Limb (tissue), 2 donors: ENCODE results near the gene C12orf76.
A peak's percentile ranks its signal among the peaks of the same experiment; 100 is the strongest.
"Not testable (repeated sequence)": the region's sequence is repeated elsewhere in the genome, so short reads cannot be mapped to it uniquely, and the experiment has no call there.

ENCODE experiments used
- DNase-seq, 2 donors: peaks; one replicate each; pipeline ENCODE4 v3.0.0-alpha.2; 2016; ENCODE audit errors: extremely low spot score in 2 of 2

C12orf76 gene

GRCh38 chr12:110048242-110049027 lies at the start of gene C12orf76:
Gene C12orf76 (minus strand): TSS chr12:110048522. CDS start chr12:110048495, 27 bp downstream.
- DNase-seq, result peak; percentile 93 to 97

GRCh38 chr12:110093631-110094311 lies 45.4 kb upstream of the C12orf76 start:
- no peak for DNase-seq

- DNase-seq, result no peak
Measured at GRCh38 chr12:110091136-110091711, 42.9 kb upstream of the C12orf76 start.

- DNase-seq, result no peak
Measured at GRCh38 chr12:110090266-110091135, 42.2 kb upstream of the C12orf76 start.

GRCh38 chr12:110088936-110089335 lies 40.6 kb upstream of the C12orf76 start:
- no peak for DNase-seq

- not testable (repeated sequence) for DNase-seq
Measured at GRCh38 chr12:110088216-110088615, 39.9 kb upstream of the C12orf76 start.

- DNase-seq, result no peak
Measured at GRCh38 chr12:110084314-110085015, 36.1 kb upstream of the C12orf76 start.

- DNase-seq, result no peak
Measured at GRCh38 chr12:110080410-110080809, 32.1 kb upstream of the C12orf76 start.

GRCh38 chr12:110079477-110080400 lies 31.4 kb upstream of the C12orf76 start:
- DNase-seq, result no peak

- DNase-seq, result no peak
Measured at GRCh38 chr12:110077800-110078199, 29.5 kb upstream of the C12orf76 start.

- DNase-seq, result no peak
Measured at GRCh38 chr12:110075880-110076279, 27.6 kb upstream of the C12orf76 start.

GRCh38 chr12:110074089-110074488 lies 25.8 kb upstream of the C12orf76 start:
- DNase-seq, result no peak

- DNase-seq, result peak; percentile 47 to 48
Measured at GRCh38 chr12:110073049-110073831, 24.9 kb upstream of the C12orf76 start.

- DNase-seq, result not testable (repeated sequence)
Measured at GRCh38 chr12:110072636-110073035, 24.3 kb upstream of the C12orf76 start.

GRCh38 chr12:110071967-110072366 lies 23.6 kb upstream of the C12orf76 start:
- no peak for DNase-seq

- DNase-seq, result no peak
Measured at GRCh38 chr12:110071504-110071903, 23.2 kb upstream of the C12orf76 start.

GRCh38 chr12:110068654-110069053 lies 20.3 kb upstream of the C12orf76 start:
- DNase-seq, result no peak

- not testable (repeated sequence) for DNase-seq
Measured at GRCh38 chr12:110068115-110068514, 19.8 kb upstream of the C12orf76 start.

- DNase-seq, result no peak
Measured at GRCh38 chr12:110067531-110067930, 19.2 kb upstream of the C12orf76 start.
